ENCODE measurements around the gene SMAD3.

SMAD3 gene

DNA sequence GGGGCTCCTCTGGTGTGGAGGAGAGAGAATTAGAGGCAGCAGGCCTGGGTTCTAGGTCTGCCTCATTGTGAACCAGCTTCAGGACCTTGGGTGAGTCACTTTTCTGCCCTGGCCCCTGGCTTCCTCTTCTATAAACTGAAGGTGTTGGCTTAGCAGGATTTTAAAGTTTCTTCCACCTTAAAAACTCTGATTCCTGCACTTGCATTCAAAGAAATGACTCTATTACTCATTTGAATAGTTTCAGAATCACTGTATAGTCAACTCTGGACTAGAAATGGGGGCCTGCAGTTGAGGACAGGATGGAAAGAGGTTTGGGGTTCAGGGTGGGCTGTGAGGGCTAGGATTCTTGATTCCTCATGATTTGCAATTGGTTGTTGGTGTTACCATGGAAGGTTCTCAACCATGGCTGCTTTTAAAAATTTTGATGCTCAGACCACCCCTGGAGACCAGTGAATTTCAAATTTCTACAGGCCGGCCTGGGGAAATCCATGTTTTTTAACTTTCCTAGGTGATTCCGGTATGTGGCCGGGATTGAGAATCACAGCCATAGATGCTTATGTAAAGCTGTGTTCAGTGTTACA is 19.9 kb downstream of the SMAD3 start:
- Histone ChIP-seq H3K36me3 (no peaks in the 10 kb centered on the region), H3K9me3 (ENCODE audit: severe bottlenecking) (no peaks in the 10 kb centered on the region), H3K27me3 (ENCODE audit: insufficient read depth, low read depth, severe bottlenecking) (no peaks in the 10 kb centered on the region), H3K4me3 (ENCODE audit: low read depth, low read length) (no peak overlapping the region), H3K27ac (no peak overlapping the region)
- no peak for DNase-seq
- TF ChIP-seq, protein P1, sequence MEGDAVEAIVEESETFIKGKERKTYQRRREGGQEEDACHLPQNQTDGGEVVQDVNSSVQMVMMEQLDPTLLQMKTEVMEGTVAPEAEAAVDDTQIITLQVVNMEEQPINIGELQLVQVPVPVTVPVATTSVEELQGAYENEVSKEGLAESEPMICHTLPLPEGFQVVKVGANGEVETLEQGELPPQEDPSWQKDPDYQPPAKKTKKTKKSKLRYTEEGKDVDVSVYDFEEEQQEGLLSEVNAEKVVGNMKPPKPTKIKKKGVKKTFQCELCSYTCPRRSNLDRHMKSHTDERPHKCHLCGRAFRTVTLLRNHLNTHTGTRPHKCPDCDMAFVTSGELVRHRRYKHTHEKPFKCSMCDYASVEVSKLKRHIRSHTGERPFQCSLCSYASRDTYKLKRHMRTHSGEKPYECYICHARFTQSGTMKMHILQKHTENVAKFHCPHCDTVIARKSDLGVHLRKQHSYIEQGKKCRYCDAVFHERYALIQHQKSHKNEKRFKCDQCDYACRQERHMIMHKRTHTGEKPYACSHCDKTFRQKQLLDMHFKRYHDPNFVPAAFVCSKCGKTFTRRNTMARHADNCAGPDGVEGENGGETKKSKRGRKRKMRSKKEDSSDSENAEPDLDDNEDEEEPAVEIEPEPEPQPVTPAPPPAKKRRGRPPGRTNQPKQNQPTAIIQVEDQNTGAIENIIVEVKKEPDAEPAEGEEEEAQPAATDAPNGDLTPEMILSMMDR (IDR thresholded peaks at IDR 0.05; ENCODE audit: low read depth, low read length): no peak

DNA sequence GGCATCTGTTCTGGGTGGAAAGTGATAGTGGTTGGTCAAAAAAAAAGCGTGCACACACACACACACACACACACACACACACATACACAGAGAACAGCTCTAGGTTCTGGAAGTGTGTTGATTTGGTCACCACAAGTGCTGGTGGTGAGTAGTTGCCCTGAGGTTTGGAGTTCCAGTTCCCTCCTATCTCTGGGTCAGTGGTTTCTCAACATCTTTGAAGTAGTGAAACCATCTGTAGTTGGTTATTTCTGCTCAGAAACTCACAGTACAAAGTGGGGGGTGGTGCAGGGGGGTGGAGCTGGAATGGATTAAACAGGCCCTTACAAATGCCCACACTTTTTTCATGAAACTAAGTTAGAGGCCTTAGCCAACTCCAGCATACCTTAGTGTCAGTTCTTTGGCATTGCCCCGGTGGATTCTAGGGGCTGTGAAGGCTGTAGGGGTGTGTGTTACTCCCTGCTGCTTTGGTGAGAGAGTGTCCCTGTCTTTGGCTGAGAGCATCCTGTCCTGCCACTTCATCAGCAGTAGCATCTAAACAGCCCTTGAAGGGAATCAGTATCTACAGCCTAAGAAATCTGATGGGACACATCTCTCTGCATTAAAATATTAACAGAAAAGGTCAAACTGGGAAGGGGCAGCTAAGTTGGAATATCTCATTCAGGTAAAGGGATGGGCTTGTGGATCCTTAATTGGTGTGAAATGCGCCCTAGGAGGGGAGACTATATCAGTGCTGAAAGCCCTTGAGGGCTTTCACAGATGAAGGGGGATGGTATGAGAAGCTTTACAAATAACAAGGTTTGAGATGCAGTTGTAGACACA is 20.6 kb downstream of the SMAD3 start:
- Histone ChIP-seq H3K4me3 (ENCODE audit: low read depth, low read length) (no peak overlapping the region), H3K36me3 (no peaks in the 10 kb centered on the region), H3K27me3 (ENCODE audit: insufficient read depth, low read depth, severe bottlenecking) (no peaks in the 10 kb centered on the region), H3K27ac (no peak overlapping the region), H3K9me3 (ENCODE audit: severe bottlenecking) (no peaks in the 10 kb centered on the region)
- TF ChIP-seq, protein P1 (IDR thresholded peaks at IDR 0.05; ENCODE audit: low read depth, low read length): no peak
- no peak for DNase-seq

DNA sequence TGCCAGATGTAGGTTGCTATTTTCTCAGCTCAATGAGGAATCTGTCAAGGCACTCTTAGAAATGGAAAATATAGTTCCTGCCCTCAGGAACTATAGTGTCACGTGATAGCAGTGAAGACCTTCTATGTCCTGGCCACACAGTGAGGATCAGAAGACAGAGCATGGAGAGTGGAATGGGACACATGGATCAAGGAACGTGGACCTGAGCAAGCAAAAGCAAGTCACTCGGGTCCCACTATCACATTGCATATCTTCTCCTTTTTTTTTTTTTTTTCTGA is 21.2 kb downstream of the SMAD3 start:
- H3K9me3 ChIP-seq (ENCODE audit: severe bottlenecking): no peaks in the 10 kb centered on the region
- no peaks in the 10 kb centered on the region for H3K27me3 ChIP-seq (ENCODE audit: insufficient read depth, low read depth, severe bottlenecking)
- TF ChIP-seq, protein P1 (IDR thresholded peaks at IDR 0.05; ENCODE audit: low read depth, low read length): no peak
- H3K36me3 ChIP-seq: no peaks in the 10 kb centered on the region
- no peak for DNase-seq
- H3K27ac ChIP-seq: no peak overlapping the region
- no peak overlapping the region for H3K4me3 ChIP-seq (ENCODE audit: low read depth, low read length)

DNA sequence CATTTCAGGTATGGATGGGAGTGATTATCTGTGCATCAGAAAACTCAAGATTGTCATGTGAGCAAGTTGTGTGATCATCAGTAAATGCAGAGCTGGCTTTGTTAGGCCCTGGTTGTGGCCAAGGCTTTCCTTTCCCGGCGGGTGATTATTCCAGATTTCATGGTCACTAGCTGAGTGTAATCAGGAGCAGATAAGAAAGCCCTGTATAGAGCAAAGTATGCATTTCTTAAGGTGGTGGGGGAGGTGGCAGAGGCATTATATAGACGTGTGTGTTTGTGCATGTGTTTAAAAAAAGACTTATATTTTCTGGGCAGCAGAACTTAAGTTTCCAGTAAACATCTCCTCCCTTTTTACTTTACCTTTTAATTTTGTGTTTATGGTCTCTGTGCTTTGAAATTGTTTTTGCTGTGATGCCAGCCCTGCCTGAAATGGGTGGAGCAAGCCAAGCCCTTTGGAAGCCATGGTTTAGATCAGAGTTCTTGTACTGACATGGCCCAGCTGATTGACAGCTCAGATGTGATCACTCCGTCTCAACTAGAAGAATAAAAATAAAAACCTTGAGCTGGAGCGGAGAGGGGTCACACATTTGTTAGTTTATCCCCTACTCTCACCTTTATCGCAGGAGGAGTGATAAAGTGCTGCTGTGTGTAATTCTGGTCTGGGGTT is 22.2 kb downstream of the SMAD3 start:
- Histone ChIP-seq H3K4me3 (ENCODE audit: low read depth, low read length) (no peak overlapping the region), H3K36me3 (no peaks in the 10 kb centered on the region), H3K27ac (no peak overlapping the region), H3K27me3 (ENCODE audit: insufficient read depth, low read depth, severe bottlenecking) (no peaks in the 10 kb centered on the region), H3K9me3 (ENCODE audit: severe bottlenecking) (no peaks in the 10 kb centered on the region)
- no peak for DNase-seq
- TF ChIP-seq, protein P1 (IDR thresholded peaks at IDR 0.05; ENCODE audit: low read depth, low read length): no peak

DNA sequence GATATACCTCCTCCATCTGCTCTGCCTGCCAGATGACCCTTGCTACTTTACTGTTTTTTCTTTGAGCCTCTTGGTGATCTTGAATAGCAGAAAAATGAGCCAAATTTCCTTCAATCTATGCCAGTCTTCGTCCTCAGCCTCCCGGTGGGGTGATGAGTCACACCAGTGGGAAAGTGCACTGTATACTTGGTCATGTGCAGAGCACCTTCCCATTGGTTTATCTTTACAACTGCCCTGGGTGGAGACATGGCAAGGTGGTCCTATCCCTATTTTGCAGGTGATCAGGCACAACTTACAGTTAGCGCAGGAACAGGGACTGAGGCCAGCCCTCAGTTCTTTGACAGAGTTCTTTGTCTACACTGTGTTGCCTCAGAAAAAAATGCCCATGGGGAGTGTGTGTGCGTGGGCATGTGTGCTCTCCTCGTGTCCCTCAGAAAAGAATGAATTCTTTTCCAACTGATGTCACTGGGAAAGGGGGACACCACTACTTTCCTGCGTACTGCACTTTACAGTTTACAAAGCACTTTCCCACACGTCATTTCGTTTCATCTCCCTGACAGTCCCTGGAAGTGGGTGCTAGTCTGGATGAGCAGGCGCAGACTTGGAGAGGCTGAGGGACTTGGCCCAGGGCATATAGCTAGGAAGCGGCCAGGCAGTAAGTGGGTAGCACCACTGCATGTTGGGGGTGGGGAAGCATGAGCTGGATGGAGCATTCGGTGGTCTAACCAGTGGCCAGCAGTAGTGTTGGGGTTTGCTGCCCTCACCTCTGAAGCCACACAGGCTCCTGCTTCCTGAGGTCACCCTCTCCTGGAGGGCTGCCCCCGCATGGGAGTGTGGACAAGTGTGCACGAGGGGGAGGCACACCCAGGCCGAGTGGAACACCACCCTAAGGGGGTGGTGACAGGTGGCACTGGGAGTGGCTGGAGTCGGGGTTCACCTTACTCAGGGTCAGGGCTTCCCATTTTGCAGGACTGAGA is 24.1 kb downstream of the SMAD3 start:
- Histone ChIP-seq H3K4me3 (ENCODE audit: low read depth, low read length) (no peak overlapping the region), H3K27ac (no peak overlapping the region), H3K36me3 (no peaks in the 10 kb centered on the region), H3K9me3 (ENCODE audit: severe bottlenecking) (no peaks in the 10 kb centered on the region), H3K27me3 (ENCODE audit: insufficient read depth, low read depth, severe bottlenecking) (no peaks in the 10 kb centered on the region)
- TF ChIP-seq, protein P1 (IDR thresholded peaks at IDR 0.05; ENCODE audit: low read depth, low read length): no peak
- DNase-seq: no peak
